ENCODE results near the gene C14orf132.

C14orf132 gene

GRCh38 chr14:96119947-96120346 lies 80.8 kb downstream of the C14orf132 start:
- no peak for TF ChIP-seq CTCF (conservative IDR thresholded peaks at IDR 0.05)
- H3K27ac ChIP-seq = no peak overlapping the region

GRCh38 chr14:96120392-96120791 lies 81.2 kb downstream of the C14orf132 start:
- no peak for TF ChIP-seq CTCF (conservative IDR thresholded peaks at IDR 0.05)
- no peak overlapping the region for H3K27ac ChIP-seq

- no peak overlapping the region for H3K27ac ChIP-seq
- no peak for TF ChIP-seq CTCF (conservative IDR thresholded peaks at IDR 0.05)
Observed at GRCh38 chr14:96120941-96121340, 81.8 kb downstream of the C14orf132 start.

GRCh38 chr14:96121660-96122395 lies 82.7 kb downstream of the C14orf132 start:
- H3K27ac ChIP-seq = no peak overlapping the region
- no peak for TF ChIP-seq CTCF (conservative IDR thresholded peaks at IDR 0.05)

- no peak for TF ChIP-seq CTCF (conservative IDR thresholded peaks at IDR 0.05)
- H3K27ac ChIP-seq = no peak overlapping the region
Observed at GRCh38 chr14:96122496-96122895, 83.3 kb downstream of the C14orf132 start.

GRCh38 chr14:96125536-96125935 lies 86.4 kb downstream of the C14orf132 start:
- no peak for TF ChIP-seq CTCF (conservative IDR thresholded peaks at IDR 0.05)

GRCh38 chr14:96126339-96126782 lies 87.2 kb downstream of the C14orf132 start:
- H3K27ac ChIP-seq = no peak overlapping the region
- no peak for TF ChIP-seq CTCF (conservative IDR thresholded peaks at IDR 0.05)

More at GRCh38 chr14:96125536-96125935, 86.4 kb downstream of the C14orf132 start:
- no peak overlapping the region for H3K27ac ChIP-seq

Measured in VCaP (cell line).